Panc1 (cell line): Measurements from ENCODE around the gene PPFIA1. TPM values are rescaled to one million over a fixed set of nuclear protein-coding genes. Genes with fewer than 3 reads are reported as not detected.

Experiments
- ATAC-seq: fragments of 200-7000 bp; cut with Tn5 transposase; 2 replicates; pipeline ENCODE4 v1.9.1; 2020; ENCODE audit warnings: mild to moderate bottlenecking, moderate library complexity
- BruUV-seq: library from RNA; stranded (reverse); fragments of 400-500 nt; replicated peaks from 2 replicates; lab custom pipeline; 2021; lab: Mats Ljungman, UMichigan
- CTCF ChIA-PET: fragments of 300-600 bp; sonication (Branson Sonifier 250); formaldehyde crosslinking; loops from one replicate; lab custom pipeline; 2022; ENCODE audit warnings: antibody characterized with exemption; lab: Charles Lee
- POLR2A ChIA-PET: fragments of 300-600 bp; sonication (Branson Sonifier 250); formaldehyde crosslinking; loops from one replicate; lab custom pipeline; 2022; ENCODE audit warnings: antibody characterized with exemption; lab: Charles Lee
- DNase-seq: peaks from one replicate; pipeline ENCODE4 v3.0.0-alpha.2; 2010; ENCODE audit warnings: low read depth, low spot score
- H3K27ac ChIP-seq: 2 replicates; pipeline ENCODE4 v1.5.1; 2011; ENCODE audit warnings: mild to moderate bottlenecking, low read length, inconsistent platforms
- H3K27me3 ChIP-seq: fragments of 200-500 bp; sonication (Bioruptor generic); 2 replicates; pipeline ENCODE4 v1.6.0; 2014; ENCODE audit warnings: low read length, inconsistent platforms; ENCODE audit not compliant: control insufficient read depth, insufficient read depth
- H3K36me3 ChIP-seq: fragments of 200-500 bp; sonication (Bioruptor generic); 2 replicates; pipeline ENCODE4 v1.5.1; 2014; ENCODE audit warnings: inconsistent platforms, mild to moderate bottlenecking, low read length, moderate library complexity; ENCODE audit not compliant: control insufficient read depth, insufficient read depth
- H3K4me1 ChIP-seq: 2 replicates; pipeline ENCODE4 v1.5.1; 2011; ENCODE audit warnings: inconsistent platforms, mild to moderate bottlenecking, low read length, moderate library complexity; ENCODE audit not compliant: control insufficient read depth, insufficient read depth
- H3K4me3 ChIP-seq, 2 experiments: 2 replicates each; pipeline ENCODE4 v1.5.1; 2011 to 2012; ENCODE audit warnings: low read depth in 2 of 2, low read length in 2 of 2, mild to moderate bottlenecking in 2 of 2, inconsistent platforms in 1 of 2, moderate library complexity in 1 of 2
- H3K9me3 ChIP-seq: fragments of 200-500 bp; sonication (Bioruptor generic); 2 replicates; pipeline ENCODE4 v1.5.1; 2014; ENCODE audit warnings: low read depth, mild to moderate bottlenecking, inconsistent platforms, low read length, moderate library complexity; ENCODE audit not compliant: control insufficient read depth, insufficient read depth
- POLR2AphosphoS5 ChIP-seq: IDR thresholded peaks from 2 replicates; pipeline ENCODE4 v1.6.1; 2012; ENCODE audit warnings: mild to moderate bottlenecking, low read depth, low read length, moderate library complexity
- SIN3A ChIP-seq: IDR thresholded peaks from 2 replicates; pipeline ENCODE4 v1.6.1; 2012; ENCODE audit warnings: low read depth, mild to moderate bottlenecking, low read length, moderate library complexity, borderline replicate concordance; ENCODE audit not compliant: insufficient read depth
- TCF7L2 ChIP-seq: IDR thresholded peaks from 2 replicates; pipeline ENCODE4 v1.6.1; 2011; ENCODE audit warnings: mild to moderate bottlenecking, low read depth, low read length, inconsistent platforms
- in situ Hi-C: cut with HindIII; loops from 2 replicates; pipeline ENCODE4 v1.10.0; 2016; ENCODE audit warnings: low sequenced_read_pairs, low pct_unique_long_range_greater_than_20kb
- intact Hi-C: fragments of 100-400 bp; cut with micrococcal nuclease; formaldehyde crosslinking; loops from one replicate; pipeline ENCODE4 v1.10.0; 2022; ENCODE audit not compliant: unreplicated experiment
- total RNA-seq: library from RNA; stranded (reverse); gene quantifications from one replicate; pipeline ENCODE4 v1.2.1, GENCODE V29; 2021; ENCODE audit not compliant: unreplicated experiment
- TF ChIP-seq, protein P1 (sequence below), 2 experiments: IDR thresholded peaks; 2 replicates each; pipeline ENCODE4 v1.6.1; 2011 to 2012; ENCODE audit warnings: low read depth in 2 of 2, control low read depth in 1 of 2, low read length in 1 of 2, mild to moderate bottlenecking in 1 of 2, moderate library complexity in 1 of 2; ENCODE audit not compliant: insufficient read depth in 1 of 2
- TF ChIP-seq, protein P2 (sequence below): fragments of 450-650 bp; IDR thresholded peaks from 2 replicates; pipeline ENCODE4 v1.5.1; 2017; ENCODE audit warnings: mild to moderate bottlenecking

Gene PPFIA1
- total RNA-seq, 1 experiment from 2014 or later, result 101 TPM

- CTCF ChIA-PET, result no interaction called here
- Histone ChIP-seq H3K4me1 (no peaks in the 10 kb centered on the region), H3K27me3 (no peaks in the 10 kb centered on the region), H3K4me3 (no peak overlapping the region), H3K27ac (no peak overlapping the region), H3K9me3 (no peaks in the 10 kb centered on the region), H3K36me3 (peaks cover 16% of the 10 kb centered on the region; the same call in 1 of the 2 replicates)
- DNase-seq (no peak), ATAC-seq (no peak)
- POLR2A ChIA-PET, result no interaction called here
- TF ChIP-seq POLR2AphosphoS5 (no peak; the same call in 1 of the 2 replicates), TCF7L2 (no peak), SIN3A (no peak)
- TF ChIP-seq, protein P1, sequence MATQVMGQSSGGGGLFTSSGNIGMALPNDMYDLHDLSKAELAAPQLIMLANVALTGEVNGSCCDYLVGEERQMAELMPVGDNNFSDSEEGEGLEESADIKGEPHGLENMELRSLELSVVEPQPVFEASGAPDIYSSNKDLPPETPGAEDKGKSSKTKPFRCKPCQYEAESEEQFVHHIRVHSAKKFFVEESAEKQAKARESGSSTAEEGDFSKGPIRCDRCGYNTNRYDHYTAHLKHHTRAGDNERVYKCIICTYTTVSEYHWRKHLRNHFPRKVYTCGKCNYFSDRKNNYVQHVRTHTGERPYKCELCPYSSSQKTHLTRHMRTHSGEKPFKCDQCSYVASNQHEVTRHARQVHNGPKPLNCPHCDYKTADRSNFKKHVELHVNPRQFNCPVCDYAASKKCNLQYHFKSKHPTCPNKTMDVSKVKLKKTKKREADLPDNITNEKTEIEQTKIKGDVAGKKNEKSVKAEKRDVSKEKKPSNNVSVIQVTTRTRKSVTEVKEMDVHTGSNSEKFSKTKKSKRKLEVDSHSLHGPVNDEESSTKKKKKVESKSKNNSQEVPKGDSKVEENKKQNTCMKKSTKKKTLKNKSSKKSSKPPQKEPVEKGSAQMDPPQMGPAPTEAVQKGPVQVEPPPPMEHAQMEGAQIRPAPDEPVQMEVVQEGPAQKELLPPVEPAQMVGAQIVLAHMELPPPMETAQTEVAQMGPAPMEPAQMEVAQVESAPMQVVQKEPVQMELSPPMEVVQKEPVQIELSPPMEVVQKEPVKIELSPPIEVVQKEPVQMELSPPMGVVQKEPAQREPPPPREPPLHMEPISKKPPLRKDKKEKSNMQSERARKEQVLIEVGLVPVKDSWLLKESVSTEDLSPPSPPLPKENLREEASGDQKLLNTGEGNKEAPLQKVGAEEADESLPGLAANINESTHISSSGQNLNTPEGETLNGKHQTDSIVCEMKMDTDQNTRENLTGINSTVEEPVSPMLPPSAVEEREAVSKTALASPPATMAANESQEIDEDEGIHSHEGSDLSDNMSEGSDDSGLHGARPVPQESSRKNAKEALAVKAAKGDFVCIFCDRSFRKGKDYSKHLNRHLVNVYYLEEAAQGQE (IDR thresholded peaks at IDR 0.05; ENCODE audit: insufficient read depth in 1 of 2, low read depth in 2 of 2, low read length in 1 of 2), result no peak
- TF ChIP-seq, protein P2, sequence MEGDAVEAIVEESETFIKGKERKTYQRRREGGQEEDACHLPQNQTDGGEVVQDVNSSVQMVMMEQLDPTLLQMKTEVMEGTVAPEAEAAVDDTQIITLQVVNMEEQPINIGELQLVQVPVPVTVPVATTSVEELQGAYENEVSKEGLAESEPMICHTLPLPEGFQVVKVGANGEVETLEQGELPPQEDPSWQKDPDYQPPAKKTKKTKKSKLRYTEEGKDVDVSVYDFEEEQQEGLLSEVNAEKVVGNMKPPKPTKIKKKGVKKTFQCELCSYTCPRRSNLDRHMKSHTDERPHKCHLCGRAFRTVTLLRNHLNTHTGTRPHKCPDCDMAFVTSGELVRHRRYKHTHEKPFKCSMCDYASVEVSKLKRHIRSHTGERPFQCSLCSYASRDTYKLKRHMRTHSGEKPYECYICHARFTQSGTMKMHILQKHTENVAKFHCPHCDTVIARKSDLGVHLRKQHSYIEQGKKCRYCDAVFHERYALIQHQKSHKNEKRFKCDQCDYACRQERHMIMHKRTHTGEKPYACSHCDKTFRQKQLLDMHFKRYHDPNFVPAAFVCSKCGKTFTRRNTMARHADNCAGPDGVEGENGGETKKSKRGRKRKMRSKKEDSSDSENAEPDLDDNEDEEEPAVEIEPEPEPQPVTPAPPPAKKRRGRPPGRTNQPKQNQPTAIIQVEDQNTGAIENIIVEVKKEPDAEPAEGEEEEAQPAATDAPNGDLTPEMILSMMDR, result no peak
- in situ Hi-C loops (no loop called here), intact Hi-C loops (no loop called here)
- BruUV-seq, result TSS peak; percentile 50
Measured at GRCh38 chr11:70427436-70427835, 156.9 kb downstream of the PPFIA1 start.

- no TSS peak for BruUV-seq
Measured at GRCh38 chr11:70428701-70429427, 158.4 kb downstream of the PPFIA1 start.

More at GRCh38 chr11:70428701-70429427, 158.4 kb downstream of the PPFIA1 start:
- intact Hi-C loops, result no loop called here
- DNase-seq (no peak), ATAC-seq (no peak)
- Histone ChIP-seq H3K4me3 (no peak overlapping the region), H3K36me3 (peaks cover 18% of the 10 kb centered on the region; the same call in 1 of the 2 replicates), H3K9me3 (no peaks in the 10 kb centered on the region), H3K27me3 (no peaks in the 10 kb centered on the region), H3K4me1 (no peaks in the 10 kb centered on the region), H3K27ac (no peak overlapping the region)
- ChIA-PET POLR2A (no interaction called here), CTCF (no interaction called here)
- in situ Hi-C loops, result no loop called here
- TF ChIP-seq, protein P2, result no peak
- TF ChIP-seq SIN3A (no peak), POLR2AphosphoS5 (no peak), TCF7L2 (no peak)
- TF ChIP-seq, protein P1 (IDR thresholded peaks at IDR 0.05; ENCODE audit: insufficient read depth in 1 of 2, low read depth in 2 of 2, low read length in 1 of 2), result no peak
